GM21367 (cell line): ENCODE results near the gene OPN4.
A peak's percentile ranks its signal among the peaks of the same experiment; 100 is the strongest.

Experiments used
- ATAC-seq: cut with Tn5 transposase; IDR thresholded peaks from one replicate; pipeline ENCODE4 v1.9.1; 2021; ENCODE audit not compliant: unreplicated experiment

The OPN4 gene

GRCh38 chr10:86699125-86699524, 44.8 kb downstream of the OPN4 start:
- ATAC-seq = no peak

DNA sequence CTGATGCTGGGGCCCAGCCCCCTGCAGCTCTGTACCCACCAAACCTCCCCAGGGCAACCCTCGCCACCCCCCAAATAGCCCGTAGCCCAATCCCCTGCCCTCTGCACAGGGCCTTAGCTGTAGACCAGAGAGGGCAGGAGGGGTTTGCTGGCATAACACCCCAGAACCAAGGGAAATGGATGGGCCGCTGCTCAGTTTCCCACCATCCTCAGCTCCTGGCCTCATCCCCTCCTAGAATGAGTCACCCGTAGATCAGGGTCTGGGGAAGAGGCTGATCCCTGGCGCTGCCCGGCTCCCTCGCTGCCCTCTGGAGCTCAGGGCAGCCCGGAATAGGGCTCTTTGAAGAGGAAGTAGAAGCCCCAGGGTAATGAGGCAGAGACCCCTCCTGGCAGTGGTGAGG, 45.2 kb downstream of the OPN4 start:
- ATAC-seq = no peak

DNA sequence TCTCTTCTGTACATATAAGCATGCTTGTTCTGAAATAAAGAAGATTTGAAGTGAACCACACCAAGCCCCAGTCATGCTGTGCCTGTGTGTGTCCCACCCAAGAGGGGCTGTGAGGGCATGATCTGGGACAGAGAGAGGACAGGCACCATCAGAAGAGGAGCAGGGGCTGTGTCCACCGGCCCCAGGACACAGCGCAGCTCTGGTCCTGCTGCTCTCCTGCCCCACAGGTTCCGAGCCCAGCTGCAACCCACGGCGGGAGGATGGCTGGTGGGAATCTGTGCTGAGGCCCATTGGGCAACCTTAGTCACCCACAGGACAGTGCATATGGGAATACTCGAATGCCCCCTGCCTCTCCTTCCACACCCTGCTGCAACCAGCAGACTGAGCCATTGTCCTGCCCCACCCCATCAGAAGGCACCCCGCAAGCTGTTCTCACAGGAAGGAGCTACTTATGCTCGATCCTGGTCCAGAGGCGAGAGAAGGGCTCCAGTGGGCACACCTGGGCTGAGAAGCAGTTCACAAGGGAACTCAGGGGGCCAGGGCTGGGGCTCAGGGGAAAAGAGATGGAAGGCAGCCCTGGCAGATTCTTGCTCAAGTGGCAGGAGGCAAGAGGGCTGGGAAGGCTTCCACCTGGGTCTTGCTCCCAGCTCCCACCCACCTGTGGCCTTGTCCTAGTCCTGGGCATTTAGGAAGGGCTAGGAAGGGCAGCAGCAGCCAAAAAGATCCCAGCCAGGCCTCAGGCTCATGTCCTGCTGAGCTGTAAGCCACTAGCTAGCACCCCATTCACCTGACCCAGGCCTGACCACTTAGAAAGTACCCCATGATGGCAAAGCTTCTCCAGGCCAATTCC, 45.9 kb downstream of the OPN4 start:
- no peak for ATAC-seq

GRCh38 chr10:86700851-86701617, 46.7 kb downstream of the OPN4 start:
- ATAC-seq = no peak

DNA sequence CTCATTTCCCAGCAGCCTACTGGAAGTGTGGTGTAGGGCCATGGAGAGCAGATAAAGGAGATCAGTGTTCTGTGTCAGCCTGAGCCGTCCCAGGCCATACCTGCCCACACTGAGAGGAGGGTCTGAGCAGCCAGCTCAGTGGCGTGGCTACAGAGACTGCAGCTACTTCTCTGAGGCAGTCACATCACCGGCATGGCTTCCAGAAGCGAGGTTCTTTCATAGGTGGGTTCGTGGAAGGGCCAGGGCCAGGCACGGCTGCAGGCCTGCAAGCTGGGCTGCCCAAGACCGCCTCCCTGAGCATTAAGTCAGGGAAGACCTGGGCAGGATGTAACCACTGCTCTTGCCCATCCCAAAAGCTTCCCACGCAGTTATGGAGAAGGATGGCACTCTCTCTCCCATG, 48.8 kb downstream of the OPN4 start:
- ATAC-seq = no peak

- no peak for ATAC-seq
Measured at GRCh38 chr10:86705139-86705538, 50.8 kb downstream of the OPN4 start.

DNA sequence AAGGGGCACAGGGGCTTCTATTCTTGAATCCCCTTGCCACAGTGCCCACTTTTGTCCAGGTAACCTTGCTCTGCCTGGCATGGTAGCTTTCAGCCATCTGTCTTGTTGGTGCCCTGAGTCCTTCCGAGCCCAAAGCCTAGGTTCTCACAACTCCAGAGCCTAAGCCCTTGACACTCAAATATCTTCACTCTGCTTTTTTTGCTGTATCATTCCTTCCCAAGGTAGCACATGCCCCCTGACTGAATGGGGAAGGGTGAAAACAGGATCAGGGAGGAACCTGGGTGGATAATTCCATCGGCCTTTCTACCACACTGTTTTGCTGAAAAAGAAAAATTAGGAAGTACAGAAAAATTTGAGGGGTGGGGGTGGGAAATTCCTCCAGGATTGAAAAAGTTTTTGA, 51.6 kb downstream of the OPN4 start:
- ATAC-seq = no peak

- ATAC-seq = no peak
Measured at GRCh38 chr10:86706401-86706841, 52.1 kb downstream of the OPN4 start.

DNA sequence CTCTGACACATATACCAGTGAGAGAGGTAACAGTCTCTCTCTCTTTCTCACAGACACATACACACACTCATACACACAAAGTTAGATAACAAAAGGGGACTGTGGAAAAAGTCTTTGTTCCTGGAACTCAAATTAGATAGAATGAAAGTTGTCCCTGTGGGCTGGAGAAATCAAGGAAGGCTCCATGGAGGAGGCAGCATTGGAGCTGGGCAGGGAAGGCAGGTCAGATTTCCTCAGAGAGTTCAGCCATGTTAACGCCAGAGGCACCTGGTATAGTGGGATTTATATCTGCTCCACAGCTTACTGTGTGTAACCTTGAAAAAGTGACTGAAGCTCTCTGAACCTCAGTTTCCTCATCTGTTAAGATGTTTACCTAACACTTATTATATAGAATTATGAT, 52.6 kb downstream of the OPN4 start:
- no peak for ATAC-seq

GRCh38 chr10:86707505-86707904, 53.2 kb downstream of the OPN4 start:
- no peak for ATAC-seq

GRCh38 chr10:86708068-86708782, 53.9 kb downstream of the OPN4 start:
- no peak for ATAC-seq

DNA sequence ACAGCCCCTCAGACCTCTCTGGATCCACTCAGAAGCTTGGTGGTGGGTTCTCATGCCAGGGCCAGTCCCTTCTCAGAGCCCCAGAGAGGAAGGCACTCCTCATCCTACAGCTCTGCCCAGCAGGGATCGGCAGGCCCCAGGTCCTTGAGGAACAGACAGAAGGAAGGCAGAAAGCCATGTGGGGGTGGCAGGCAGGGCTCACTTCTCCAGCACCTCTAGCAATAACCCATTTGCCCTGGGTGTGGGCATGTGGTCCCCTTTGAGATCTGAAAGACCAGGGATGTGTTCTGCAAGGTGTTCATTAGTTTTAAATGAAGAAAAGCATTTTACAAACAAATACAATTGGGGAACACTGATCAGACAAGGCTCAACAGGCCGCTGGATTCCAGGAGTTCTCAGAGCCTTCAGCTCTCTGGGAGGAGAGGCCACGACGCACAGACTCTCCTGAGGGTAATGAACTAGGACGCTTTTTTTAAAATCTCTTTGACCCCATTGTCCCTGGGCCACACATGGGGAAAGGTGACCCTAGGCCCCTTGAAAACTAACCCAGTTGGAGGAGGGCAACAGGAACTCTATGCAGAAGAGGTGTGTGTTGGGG, 54.5 kb downstream of the OPN4 start:
- no peak for ATAC-seq

DNA sequence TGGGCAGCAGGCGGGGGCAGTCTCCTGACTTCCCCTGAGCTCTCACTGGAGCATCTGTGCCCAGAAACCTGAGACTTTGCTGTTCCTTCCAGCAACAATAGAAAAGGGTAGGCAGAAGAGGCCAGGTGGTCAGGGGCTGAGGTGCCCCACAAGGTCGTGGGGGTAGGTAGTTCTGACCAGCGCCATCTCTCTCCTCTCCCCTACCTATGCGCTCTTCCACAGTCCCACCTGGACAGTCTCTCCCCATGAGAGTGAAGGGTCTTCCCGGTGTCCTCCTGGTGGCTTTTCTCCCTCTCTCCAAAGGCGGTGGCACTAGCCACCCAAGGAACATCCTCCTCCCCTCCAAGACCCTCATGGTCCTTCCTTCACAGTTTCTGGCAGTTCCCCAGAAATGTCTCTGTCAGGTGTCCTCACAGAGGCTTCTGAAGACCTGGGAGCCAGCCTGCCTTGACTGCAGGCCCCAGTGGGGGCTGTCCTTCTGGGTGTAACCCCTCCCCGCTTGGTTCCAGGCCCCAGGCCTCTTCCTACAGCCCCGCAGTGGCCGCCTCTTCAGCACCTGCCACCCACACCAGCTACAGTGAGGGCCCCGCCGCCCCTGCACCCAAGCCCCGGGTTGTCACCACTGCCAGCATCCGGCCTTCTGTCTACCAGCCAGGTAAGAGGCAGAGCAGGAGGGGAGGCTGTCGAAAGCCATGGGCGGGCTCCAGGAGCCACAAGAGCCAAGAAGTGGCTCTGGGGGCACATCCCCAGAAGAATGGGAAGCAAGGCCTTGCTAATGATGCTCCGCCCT, 55.2 kb downstream of the OPN4 start:
- ATAC-seq = no peak

DNA sequence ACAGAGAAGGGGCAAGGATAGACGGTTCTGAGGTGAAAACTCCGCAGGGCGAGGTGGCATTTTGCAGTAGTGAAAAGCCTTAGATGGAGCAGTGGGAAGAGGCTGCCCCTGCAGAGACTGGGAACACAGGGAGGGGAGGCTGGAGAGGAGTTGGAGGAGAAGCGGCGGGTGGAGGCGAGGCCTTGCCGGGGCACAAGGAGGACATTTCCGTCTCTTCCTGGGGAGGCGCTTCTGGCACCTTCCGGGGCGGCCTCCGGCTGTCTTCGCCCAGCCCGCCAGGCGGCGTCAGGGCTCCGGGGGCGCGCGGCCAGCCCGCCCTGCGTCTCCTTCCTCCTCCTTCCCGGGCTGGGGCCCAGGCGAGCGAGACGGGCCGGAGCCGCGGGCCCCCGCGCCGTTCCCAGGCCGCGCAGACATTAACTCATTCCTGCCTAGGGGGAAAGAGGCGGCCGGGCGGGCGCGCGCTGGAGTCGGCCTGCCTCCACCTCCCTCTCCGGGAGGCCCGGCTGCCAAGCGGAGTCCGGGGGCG, 56.7 kb downstream of the OPN4 start:
- peak; percentile 87 for ATAC-seq

- ATAC-seq = peak; percentile 38
Measured at GRCh38 chr10:86711513-86712316, 57.4 kb downstream of the OPN4 start.

DNA sequence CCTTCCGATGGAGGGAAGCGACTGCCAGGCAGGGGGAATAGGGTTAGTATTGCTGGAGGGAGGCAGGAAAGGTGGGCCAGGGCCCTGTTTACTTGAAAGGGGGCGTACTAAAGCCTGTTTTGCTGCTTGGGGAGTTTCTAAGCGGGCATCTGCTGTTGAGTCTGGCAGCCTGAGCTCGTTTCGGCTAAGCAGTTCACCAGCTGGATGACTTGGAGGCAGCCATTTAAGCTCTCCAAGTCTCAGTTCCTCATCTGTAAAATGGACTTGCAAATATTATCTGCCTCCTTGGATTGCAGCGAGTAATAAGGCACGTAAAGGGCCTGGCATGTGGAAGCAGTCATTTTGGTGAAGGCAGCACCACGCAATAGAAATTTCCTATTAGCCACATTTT, 58.0 kb downstream of the OPN4 start:
- ATAC-seq = peak; percentile 13

DNA sequence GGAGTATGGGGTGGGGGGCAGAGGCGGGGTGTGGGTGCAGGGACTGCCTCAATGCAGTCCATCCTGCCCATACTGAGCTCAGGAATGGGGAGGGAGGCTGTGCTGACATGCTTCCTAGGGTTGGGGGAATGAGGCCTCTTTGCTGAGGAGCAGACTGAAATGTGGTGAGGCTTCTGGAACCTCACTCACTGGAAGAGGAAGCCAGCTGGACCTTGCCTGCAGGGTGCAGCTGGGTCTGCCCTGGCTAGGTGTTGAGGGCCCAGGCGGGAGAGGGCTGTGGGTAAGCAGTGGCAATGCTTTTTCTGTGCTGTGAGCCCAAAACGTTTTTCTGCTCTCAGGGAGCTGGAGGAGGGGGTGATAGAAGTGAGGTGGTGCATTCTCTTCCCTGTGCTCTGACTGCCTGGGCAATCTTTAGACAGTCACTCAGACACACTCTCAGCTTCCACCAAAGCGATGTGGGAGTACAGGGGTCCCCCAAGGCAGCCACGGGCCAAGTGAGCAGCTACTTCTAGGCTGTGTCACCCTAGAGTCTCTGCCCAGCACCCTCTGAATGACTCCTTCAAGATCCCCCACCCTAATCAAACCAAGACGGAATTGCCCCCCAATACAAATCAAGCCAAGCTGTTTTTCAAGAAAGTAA, 60.9 kb downstream of the OPN4 start:
- no peak for ATAC-seq

DNA sequence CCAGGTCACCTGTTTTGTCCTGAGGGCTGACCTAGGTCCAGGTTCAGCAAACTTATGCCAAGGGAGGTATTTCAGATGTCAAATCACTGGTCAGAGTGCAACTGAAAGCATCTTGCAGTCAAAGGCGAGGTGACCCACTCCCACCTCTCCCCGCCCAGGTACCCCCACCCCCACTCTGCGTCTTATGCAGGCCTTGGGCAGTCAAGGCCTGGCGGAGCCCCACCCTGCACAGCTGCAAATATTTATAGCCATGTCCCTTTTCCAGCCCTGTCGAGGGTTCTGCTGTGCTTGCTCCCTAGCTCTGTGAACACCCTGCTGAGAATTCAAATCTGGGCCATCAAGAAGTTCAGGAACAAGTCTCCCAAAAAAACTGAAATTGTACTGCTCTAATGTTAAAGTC, 61.5 kb downstream of the OPN4 start:
- ATAC-seq = no peak
